GM12865 (cell line): ENCODE measurements around the gene NT5DC1.

Experiments
- DNase-seq: peaks from one replicate; pipeline ENCODE4 v3.0.0; 2010; ENCODE audit warnings: low read depth
- H3K4me3 ChIP-seq: 2 replicates; pipeline ENCODE4 v1.5.1; 2011; ENCODE audit warnings: mild to moderate bottlenecking, low read depth, low read length, control low read depth
- TF ChIP-seq, protein P1 (sequence below): IDR thresholded peaks from 2 replicates; pipeline ENCODE4 v1.5.1; 2011; ENCODE audit warnings: low read length, control low read depth, low read depth, inconsistent platforms; ENCODE audit not compliant: insufficient read depth; ENCODE audit errors: missing control alignments

The NT5DC1 gene

DNA sequence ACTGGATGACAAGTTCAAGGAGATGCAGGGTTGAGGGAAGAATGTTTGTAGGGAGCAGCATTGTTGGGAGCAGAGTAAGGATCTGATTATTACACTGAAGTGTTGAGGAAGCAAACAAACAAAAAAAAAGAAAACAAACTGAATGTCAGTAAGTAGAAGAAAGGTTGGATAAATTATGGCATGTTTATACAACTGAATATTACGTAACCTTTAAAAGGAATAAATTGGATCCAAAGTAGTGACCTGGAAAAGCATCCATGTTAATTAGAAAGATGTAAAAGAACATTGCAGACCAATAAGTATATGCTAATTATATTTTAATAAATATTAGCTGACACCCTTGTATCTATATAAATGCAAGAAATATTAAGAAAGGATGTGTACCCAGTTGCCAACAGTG, 191.9 kb downstream of the NT5DC1 start:
- DNase-seq: no peak
- TF ChIP-seq, protein P1, sequence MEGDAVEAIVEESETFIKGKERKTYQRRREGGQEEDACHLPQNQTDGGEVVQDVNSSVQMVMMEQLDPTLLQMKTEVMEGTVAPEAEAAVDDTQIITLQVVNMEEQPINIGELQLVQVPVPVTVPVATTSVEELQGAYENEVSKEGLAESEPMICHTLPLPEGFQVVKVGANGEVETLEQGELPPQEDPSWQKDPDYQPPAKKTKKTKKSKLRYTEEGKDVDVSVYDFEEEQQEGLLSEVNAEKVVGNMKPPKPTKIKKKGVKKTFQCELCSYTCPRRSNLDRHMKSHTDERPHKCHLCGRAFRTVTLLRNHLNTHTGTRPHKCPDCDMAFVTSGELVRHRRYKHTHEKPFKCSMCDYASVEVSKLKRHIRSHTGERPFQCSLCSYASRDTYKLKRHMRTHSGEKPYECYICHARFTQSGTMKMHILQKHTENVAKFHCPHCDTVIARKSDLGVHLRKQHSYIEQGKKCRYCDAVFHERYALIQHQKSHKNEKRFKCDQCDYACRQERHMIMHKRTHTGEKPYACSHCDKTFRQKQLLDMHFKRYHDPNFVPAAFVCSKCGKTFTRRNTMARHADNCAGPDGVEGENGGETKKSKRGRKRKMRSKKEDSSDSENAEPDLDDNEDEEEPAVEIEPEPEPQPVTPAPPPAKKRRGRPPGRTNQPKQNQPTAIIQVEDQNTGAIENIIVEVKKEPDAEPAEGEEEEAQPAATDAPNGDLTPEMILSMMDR: no peak
- H3K4me3 ChIP-seq: no peak overlapping the region

DNA sequence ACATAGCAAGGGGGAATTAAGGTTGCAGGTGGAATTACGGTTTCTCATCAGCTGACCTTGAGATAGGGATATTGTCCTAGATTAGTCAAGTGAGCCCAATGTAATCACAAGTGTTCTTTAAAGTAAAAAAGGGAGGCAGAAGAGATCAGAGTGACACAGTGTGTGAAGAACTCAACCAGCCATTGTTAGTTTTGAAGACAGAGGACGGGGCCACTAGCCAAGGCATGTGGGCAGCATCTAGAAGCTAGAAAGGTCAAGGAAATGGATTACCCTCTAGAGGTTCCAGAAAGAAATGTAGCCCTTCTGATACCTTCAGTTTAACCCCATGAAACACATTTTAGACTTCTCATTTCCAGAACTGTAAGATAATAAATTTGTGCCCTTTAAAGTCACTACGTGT, 197.6 kb downstream of the NT5DC1 start:
- TF ChIP-seq, protein P1: no peak
- no peak for DNase-seq
- no peak overlapping the region for H3K4me3 ChIP-seq

DNA sequence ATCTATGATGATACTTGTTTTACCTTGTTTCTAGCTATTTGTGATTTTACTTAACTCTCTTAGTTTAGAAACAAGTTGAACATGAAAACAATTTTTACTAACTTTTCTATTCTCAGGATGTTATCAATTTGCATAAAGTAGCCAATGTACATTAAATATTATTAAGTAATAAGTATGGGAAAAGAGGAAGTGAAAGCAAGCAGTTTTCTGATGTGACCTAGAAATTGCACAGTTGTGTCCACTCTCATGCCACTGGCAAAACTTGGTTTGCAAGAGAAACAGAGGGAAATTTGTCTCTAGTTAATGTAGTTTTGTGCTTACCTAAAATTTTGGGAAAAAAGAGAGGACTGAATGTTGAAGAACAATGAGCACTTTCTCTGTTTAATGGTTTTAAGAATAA, 198.3 kb downstream of the NT5DC1 start:
- H3K4me3 ChIP-seq: no peak overlapping the region
- no peak for DNase-seq
- TF ChIP-seq, protein P1: no peak
